A673 (cell line): ENCODE results near the gene TMEM259.

Experiments
- CTCF ChIP-seq: fragments of 300-800, 200-600 bp; sonication (generic); conservative IDR thresholded peaks from 2 replicates; pipeline ENCODE4 v1.5.1; 2017; ENCODE audit warnings: low read depth, mild to moderate bottlenecking, antibody characterized with exemption, low read length, moderate library complexity, mixed read lengths
- EZH2 ChIP-seq: fragments of 200-600 bp; sonication (generic); IDR thresholded peaks from 2 replicates; pipeline ENCODE4 v1.6.1; 2017; ENCODE audit warnings: borderline replicate concordance, low read depth, mild to moderate bottlenecking, mixed read lengths, antibody characterized with exemption, low read length; ENCODE audit not compliant: poor library complexity, severe bottlenecking

GRCh38 chr19:960601-960938 lies 60.4 kb downstream of the TMEM259 start:
- no peak for TF ChIP-seq CTCF
- TF ChIP-seq EZH2, result no peak
